GM23248 (cell line): ENCODE results near the gene POFUT1. TPM values are rescaled to one million over a fixed set of nuclear protein-coding genes. Genes with fewer than 3 reads are reported as not detected.

Experiments used
- DNase-seq: peaks from one replicate; pipeline ENCODE4 v3.0.0-alpha.2; 2015
- H2AFZ ChIP-seq: fragments of 200-600 bp; sonication (generic); 2 replicates; pipeline ENCODE4 v1.6.1; 2016; ENCODE audit warnings: antibody characterized with exemption
- H3F3A ChIP-seq: fragments of 200-600 bp; sonication (generic); 2 replicates; pipeline ENCODE4 v1.6.1; 2016; ENCODE audit warnings: mild to moderate bottlenecking, antibody characterized with exemption, mixed run types; ENCODE audit not compliant: insufficient read depth
- H3K27ac ChIP-seq: fragments of 200-600 bp; sonication (generic); 2 replicates; pipeline ENCODE4 v1.5.1; 2016; ENCODE audit warnings: mild to moderate bottlenecking
- H3K27me3 ChIP-seq: fragments of 200-600 bp; sonication (generic); replicated peaks from 2 replicates; pipeline ENCODE4 v1.6.1; 2016; ENCODE audit warnings: mild to moderate bottlenecking; ENCODE audit not compliant: insufficient read depth
- H3K36me3 ChIP-seq: fragments of 200-600 bp; sonication (generic); 2 replicates; pipeline ENCODE4 v1.6.1; 2016; ENCODE audit warnings: low read depth, mild to moderate bottlenecking
- H3K4me1 ChIP-seq: fragments of 200-600 bp; sonication (generic); 2 replicates; pipeline ENCODE4 v1.6.1; 2016; ENCODE audit warnings: mild to moderate bottlenecking; ENCODE audit not compliant: insufficient read depth
- H3K4me2 ChIP-seq: fragments of 200-600 bp; sonication (generic); one replicate; pipeline ENCODE4 v1.6.1; 2016; ENCODE audit warnings: mild to moderate bottlenecking; ENCODE audit not compliant: unreplicated experiment
- H3K4me3 ChIP-seq: fragments of 200-600 bp; sonication (generic); 2 replicates; pipeline ENCODE4 v1.5.1; 2016; ENCODE audit warnings: mild to moderate bottlenecking
- H3K79me2 ChIP-seq: fragments of 200-600 bp; sonication (generic); 2 replicates; pipeline ENCODE4 v1.6.1; 2016; ENCODE audit warnings: mild to moderate bottlenecking; ENCODE audit not compliant: insufficient read depth
- H3K9ac ChIP-seq: fragments of 200-600 bp; sonication (generic); 2 replicates; pipeline ENCODE4 v1.6.1; 2016; ENCODE audit warnings: mild to moderate bottlenecking
- H3K9me2 ChIP-seq: fragments of 200-600 bp; sonication (generic); 2 replicates; pipeline ENCODE4 v1.6.1; 2016; ENCODE audit warnings: mixed run types, mild to moderate bottlenecking, moderate library complexity; ENCODE audit not compliant: insufficient read depth
- H3K9me3 ChIP-seq: fragments of 200-600 bp; sonication (generic); one replicate; pipeline ENCODE4 v1.6.1; 2017; ENCODE audit warnings: low read depth
- H4K20me1 ChIP-seq: fragments of 200-600 bp; sonication (generic); 2 replicates; pipeline ENCODE4 v1.6.0; 2016; ENCODE audit not compliant: insufficient read depth
- EZH2 ChIP-seq: fragments of 200-600 bp; sonication (generic); IDR thresholded peaks from 2 replicates; pipeline ENCODE4 v1.6.1; 2018; ENCODE audit warnings: antibody characterized with exemption, mild to moderate bottlenecking; ENCODE audit not compliant: insufficient read depth, poor library complexity, severe bottlenecking
- EZH2phosphoT487 ChIP-seq: fragments of 200-600 bp; sonication (generic); IDR thresholded peaks from 2 replicates; pipeline ENCODE4 v1.6.1; 2018; ENCODE audit warnings: antibody characterized with exemption, moderate library complexity, mild to moderate bottlenecking, low read depth; ENCODE audit not compliant: insufficient read depth
- WGBS, 2 experiments: methylation state at CpG; one replicate each; pipeline ENCODE4 v1.1.6; 2015 to 2017; ENCODE audit warnings: low lambda C conversion rate in 2 of 2, low coverage in 1 of 2; ENCODE audit errors: missing lambda C conversion rate in 2 of 2; 5-methylcytosine and 5-hydroxymethylcytosine counted together
- in situ Hi-C: fragments of 300-500 bp; cut with MboI; formaldehyde crosslinking; loops from 2 replicates; pipeline ENCODE4 v1.15.0; 2020
- polyA plus RNA-seq: library from polyadenylated mRNA; unstranded; fragments of >200 nt; fragmentation: Nextera tagmentation; extraction: Ambion mirVana; gene quantifications from 2 replicates; pipeline ENCODE4 v1.2.1, GENCODE V29; 2016
- total RNA-seq: library from RNA; depleted of rRNA; stranded (reverse); fragments of >200 nt; shearing (Covaris generic); gene quantifications from 2 replicates; pipeline ENCODE4 v1.2.3, GENCODE V29; 2014

The POFUT1 gene
- total and polyA plus RNA-seq, 2 experiments from 2014 or later = 35.4 to 54.1 TPM

GRCh38 chr20:32189691-32190615 is 17.7 kb upstream of the POFUT1 start:
- Histone ChIP-seq H3K9me2 (no peaks in the 10 kb centered on the region), H4K20me1 (no peaks in the 10 kb centered on the region), H3K9ac (peak overlapping the region; percentile 87), H3K4me2 (peak overlapping the region; percentile 80), H3K4me3 (peak overlapping the region; percentile 77), H2AFZ (peak overlapping the region; percentile 88), H3K79me2 (no peaks in the 10 kb centered on the region), H3K27me3 (no peaks in the 10 kb centered on the region), H3K9me3 (no peaks in the 10 kb centered on the region), H3F3A (peaks cover 27% of the 10 kb centered on the region), H3K27ac (peak overlapping the region; percentile 39), H3K4me1 (peaks cover 5% of the 10 kb centered on the region), H3K36me3 (no peaks in the 10 kb centered on the region)
- DNase-seq = peak; percentile 73
- WGBS, 2 experiments = 4 to 6% methylated on average over 63 to 83 of the region's 88 CpGs
- in situ Hi-C loops = no loop called here
- TF ChIP-seq EZH2phosphoT487 = no peak
- no peak for TF ChIP-seq EZH2

DNA sequence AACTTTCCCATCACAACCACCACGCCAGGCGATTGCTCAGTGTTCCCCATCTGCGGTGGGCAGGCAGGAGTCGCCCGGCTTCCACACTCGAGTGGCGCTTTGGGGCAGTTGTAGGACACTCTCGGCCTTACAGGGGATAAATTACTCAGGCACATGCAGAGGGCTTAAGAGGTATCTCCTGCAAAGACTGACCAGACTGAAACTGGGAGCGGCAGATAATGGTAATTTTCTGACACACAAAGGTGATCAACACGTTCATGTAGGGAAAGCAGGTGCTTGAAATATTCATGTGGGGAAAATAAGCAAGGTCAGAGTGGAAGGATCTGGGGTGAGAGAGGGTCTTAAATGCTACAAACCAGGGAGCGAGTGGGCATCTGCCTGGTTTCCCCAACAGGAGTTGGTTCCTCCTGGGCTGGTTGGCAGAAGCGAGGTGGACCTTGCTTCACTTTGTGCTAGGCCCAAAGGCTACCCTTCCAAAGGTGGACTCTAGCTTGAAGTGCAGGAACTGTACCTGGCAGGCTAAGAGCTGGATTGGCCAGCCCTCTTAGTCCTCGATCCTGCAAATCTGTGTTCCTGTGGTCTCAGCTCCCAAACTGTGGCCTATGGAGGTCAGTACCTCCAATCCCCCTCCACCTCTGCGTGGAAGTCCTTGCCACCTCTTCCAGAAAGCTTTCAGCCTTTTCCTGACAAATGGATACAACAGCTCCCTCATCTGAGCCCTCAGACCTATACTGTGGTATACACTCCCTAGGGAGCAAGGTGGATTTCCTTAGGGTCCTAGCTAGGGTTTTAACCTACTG is 16.9 kb upstream of the POFUT1 start:
- H3K4me1 ChIP-seq = peaks cover 5% of the 10 kb centered on the region
- 33 to 35% methylated on average over 14 of the region's 14 CpGs for WGBS, 2 experiments
- DNase-seq = peak; percentile 17
- H4K20me1 ChIP-seq = no peaks in the 10 kb centered on the region
- H3K27me3 ChIP-seq = no peaks in the 10 kb centered on the region
- peak overlapping the region; percentile 39 for H3K27ac ChIP-seq
- H2AFZ ChIP-seq = peak overlapping the region; percentile 88
- no peak for TF ChIP-seq EZH2
- TF ChIP-seq EZH2phosphoT487 = no peak
- peak overlapping the region; percentile 87 for H3K9ac ChIP-seq
- H3K4me3 ChIP-seq = peak overlapping the region; percentile 77
- no peaks in the 10 kb centered on the region for H3K79me2 ChIP-seq
- peak overlapping the region; percentile 80 for H3K4me2 ChIP-seq
- H3K9me2 ChIP-seq = no peaks in the 10 kb centered on the region
- in situ Hi-C loops = no loop called here
- no peaks in the 10 kb centered on the region; the same call in 1 of the 2 replicates for H3K36me3 ChIP-seq
- peaks cover 27% of the 10 kb centered on the region for H3F3A ChIP-seq
- no peaks in the 10 kb centered on the region for H3K9me3 ChIP-seq

DNA sequence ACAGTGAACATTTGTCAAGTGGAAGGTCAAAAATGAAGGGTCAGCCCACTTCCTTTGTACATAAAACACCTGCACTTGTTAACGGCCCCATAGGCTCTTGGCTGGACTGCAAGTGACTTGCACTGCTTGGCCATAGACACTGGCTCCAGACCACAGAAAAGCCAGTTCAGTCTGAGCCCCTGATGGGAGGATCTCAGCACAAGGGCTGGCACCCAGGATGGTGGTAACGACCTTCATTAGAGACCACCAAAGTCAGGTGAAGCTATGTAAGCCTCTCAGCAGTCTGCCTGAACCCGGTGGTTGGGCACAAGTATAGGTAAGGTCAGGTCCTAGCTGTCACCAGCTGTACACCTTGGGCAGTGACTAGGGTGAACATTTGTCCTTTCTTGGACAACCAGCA is 16.3 kb upstream of the POFUT1 start:
- H3K9ac ChIP-seq = no peak overlapping the region
- no peaks in the 10 kb centered on the region; the same call in 1 of the 2 replicates for H3K36me3 ChIP-seq
- peak overlapping the region; percentile 40 for H3K27ac ChIP-seq
- no peak overlapping the region for H3K4me3 ChIP-seq
- DNase-seq = no peak
- peaks cover 27% of the 10 kb centered on the region for H3F3A ChIP-seq
- H3K79me2 ChIP-seq = no peaks in the 10 kb centered on the region
- no peaks in the 10 kb centered on the region for H3K9me3 ChIP-seq
- H2AFZ ChIP-seq = no peak overlapping the region
- in situ Hi-C loops = no loop called here
- no peaks in the 10 kb centered on the region for H3K27me3 ChIP-seq
- no peaks in the 10 kb centered on the region for H4K20me1 ChIP-seq
- H3K9me2 ChIP-seq = no peaks in the 10 kb centered on the region
- 76% methylated on average over 3 of the region's 3 CpGs for WGBS, 2 experiments
- no peak overlapping the region for H3K4me2 ChIP-seq
- no peak for TF ChIP-seq EZH2
- TF ChIP-seq EZH2phosphoT487 = no peak
- peaks cover 5% of the 10 kb centered on the region for H3K4me1 ChIP-seq

- no peak overlapping the region for H3K4me2 ChIP-seq
- peak; percentile 60 for DNase-seq
- no peaks in the 10 kb centered on the region for H3K9me2 ChIP-seq
- H2AFZ ChIP-seq = no peak overlapping the region
- H3K27me3 ChIP-seq = no peaks in the 10 kb centered on the region
- peaks cover 27% of the 10 kb centered on the region for H3F3A ChIP-seq
- H3K4me3 ChIP-seq = no peak overlapping the region
- no peaks in the 10 kb centered on the region for H3K9me3 ChIP-seq
- peak overlapping the region; percentile 40 for H3K27ac ChIP-seq
- no peaks in the 10 kb centered on the region for H3K79me2 ChIP-seq
- peaks cover 5% of the 10 kb centered on the region for H3K4me1 ChIP-seq
- TF ChIP-seq EZH2phosphoT487 (no peak), EZH2 (no peak)
- in situ Hi-C loops = no loop called here
- no peaks in the 10 kb centered on the region; the same call in 1 of the 2 replicates for H3K36me3 ChIP-seq
- H3K9ac ChIP-seq = no peak overlapping the region
- no peaks in the 10 kb centered on the region for H4K20me1 ChIP-seq
These were observed 15.8 kb upstream of the POFUT1 start for GRCh38 chr20:32191873-32192272.
